ENCODE results near the gene PACC1.

DNA sequence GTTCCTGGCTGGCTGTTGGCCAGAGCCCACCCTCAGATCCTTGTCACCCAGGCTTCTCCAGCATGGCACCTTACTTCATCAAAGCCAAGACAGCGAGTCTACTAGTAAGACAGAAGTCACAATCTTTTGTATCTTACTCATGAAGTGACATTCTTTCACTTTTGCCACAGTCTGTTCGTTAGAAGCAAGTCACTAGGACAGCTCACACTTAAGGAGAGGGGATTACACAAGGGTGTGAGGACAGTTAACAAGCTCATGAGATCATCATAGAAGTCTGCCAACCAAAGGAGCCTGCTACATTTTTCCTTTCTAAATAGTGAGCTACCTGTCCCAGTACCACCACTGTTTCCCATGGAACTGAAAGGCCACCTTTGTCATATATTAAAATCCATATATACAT is 61.5 kb downstream of the PACC1 start:
- TF ChIP-seq POLR2A (IDR thresholded peaks at IDR 0.05) (no peak), CTCF (IDR thresholded peaks at IDR 0.05) (no peak), POLR2AphosphoS5 (IDR thresholded peaks at IDR 0.05) (no peak)

Data from breast epithelium (tissue), 3 donors.